22Rv1 (cell line): Measurements from ENCODE around the gene ITPR2.

Experiments
- CTCF ChIP-seq: fragments of 450-650 bp; IDR thresholded peaks from 2 replicates; pipeline ENCODE4 v1.5.1; 2017; ENCODE audit warnings: mild to moderate bottlenecking
- ZFX ChIP-seq: fragments of 450-650 bp; IDR thresholded peaks from 2 replicates; pipeline ENCODE4 v1.6.1; 2017; ENCODE audit warnings: antibody characterized with exemption, borderline replicate concordance

- no peak for TF ChIP-seq CTCF
- TF ChIP-seq ZFX = no peak
Observed at GRCh38 chr12:26773313-26774104, 59.5 kb downstream of the ITPR2 start.
